GM10266 (cell line): ENCODE data around the gene EFCAB12.
"Not testable (repeated sequence)": the region's sequence is repeated elsewhere in the genome, so short reads cannot be mapped to it uniquely, and the experiment has no call there.

ENCODE experiments used
- DNase-seq: peaks from one replicate; pipeline ENCODE4 v3.0.0; 2012; ENCODE audit errors: extremely low spot score
- TF ChIP-seq, protein P1 (sequence below): IDR thresholded peaks from 2 replicates; pipeline ENCODE4 v1.5.1; 2012; ENCODE audit warnings: mild to moderate bottlenecking, low read depth; ENCODE audit not compliant: control insufficient read depth, insufficient read depth; ENCODE audit errors: missing control alignments

Gene EFCAB12

GRCh38 chr3:129370248-129370964 is 58.0 kb downstream of the EFCAB12 start:
- TF ChIP-seq, protein P1, sequence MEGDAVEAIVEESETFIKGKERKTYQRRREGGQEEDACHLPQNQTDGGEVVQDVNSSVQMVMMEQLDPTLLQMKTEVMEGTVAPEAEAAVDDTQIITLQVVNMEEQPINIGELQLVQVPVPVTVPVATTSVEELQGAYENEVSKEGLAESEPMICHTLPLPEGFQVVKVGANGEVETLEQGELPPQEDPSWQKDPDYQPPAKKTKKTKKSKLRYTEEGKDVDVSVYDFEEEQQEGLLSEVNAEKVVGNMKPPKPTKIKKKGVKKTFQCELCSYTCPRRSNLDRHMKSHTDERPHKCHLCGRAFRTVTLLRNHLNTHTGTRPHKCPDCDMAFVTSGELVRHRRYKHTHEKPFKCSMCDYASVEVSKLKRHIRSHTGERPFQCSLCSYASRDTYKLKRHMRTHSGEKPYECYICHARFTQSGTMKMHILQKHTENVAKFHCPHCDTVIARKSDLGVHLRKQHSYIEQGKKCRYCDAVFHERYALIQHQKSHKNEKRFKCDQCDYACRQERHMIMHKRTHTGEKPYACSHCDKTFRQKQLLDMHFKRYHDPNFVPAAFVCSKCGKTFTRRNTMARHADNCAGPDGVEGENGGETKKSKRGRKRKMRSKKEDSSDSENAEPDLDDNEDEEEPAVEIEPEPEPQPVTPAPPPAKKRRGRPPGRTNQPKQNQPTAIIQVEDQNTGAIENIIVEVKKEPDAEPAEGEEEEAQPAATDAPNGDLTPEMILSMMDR = no peak
- DNase-seq = no peak

- TF ChIP-seq, protein P1 = no peak
- DNase-seq = no peak
These were observed 58.7 kb downstream of the EFCAB12 start for GRCh38 chr3:129369711-129370110.

DNA sequence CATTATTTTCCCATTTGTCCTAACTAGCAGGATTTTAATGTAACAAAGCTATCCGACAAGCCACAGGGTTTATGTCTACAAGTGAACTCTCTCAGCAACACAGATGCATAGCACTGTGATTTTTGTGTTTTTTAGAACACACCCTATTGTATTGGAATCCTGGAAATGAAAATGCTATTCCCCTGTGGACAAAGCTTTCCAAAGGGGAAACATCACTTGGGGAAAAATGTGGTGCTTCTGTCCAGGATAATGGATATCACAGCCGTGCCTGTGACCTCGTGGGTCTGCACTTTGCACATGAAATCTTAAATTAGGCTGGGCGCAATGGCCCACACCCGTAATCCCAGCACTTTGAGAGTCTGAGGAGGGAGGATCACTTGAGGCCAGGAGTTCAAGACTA is 60.6 kb downstream of the EFCAB12 start:
- no peak for DNase-seq
- TF ChIP-seq, protein P1 = no peak

- DNase-seq = no peak
- TF ChIP-seq, protein P1 = no peak
These were observed 62.1 kb downstream of the EFCAB12 start for GRCh38 chr3:129366312-129366831.

GRCh38 chr3:129365296-129366136 is 62.9 kb downstream of the EFCAB12 start:
- TF ChIP-seq, protein P1 = no peak
- no peak for DNase-seq

DNA sequence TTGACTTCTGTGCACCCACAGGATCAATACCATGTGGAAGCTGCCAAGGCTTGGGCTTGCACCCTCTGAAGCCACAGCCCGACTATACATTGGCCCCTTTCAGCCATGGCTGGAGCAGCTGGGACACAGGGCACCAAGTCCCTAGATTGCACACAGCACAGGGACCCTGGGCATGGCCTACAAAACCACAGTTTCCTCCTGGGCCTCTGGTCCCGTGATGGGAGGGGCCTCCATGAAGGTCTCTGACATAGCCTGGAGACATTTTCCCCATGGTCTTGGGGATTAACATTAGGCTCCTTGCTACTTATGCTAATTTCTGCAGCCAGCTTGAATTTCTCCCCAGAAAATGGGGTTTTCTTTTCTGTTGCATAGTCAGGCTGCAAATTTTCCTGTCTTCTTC is 63.6 kb downstream of the EFCAB12 start:
- not testable (repeated sequence) for DNase-seq

DNA sequence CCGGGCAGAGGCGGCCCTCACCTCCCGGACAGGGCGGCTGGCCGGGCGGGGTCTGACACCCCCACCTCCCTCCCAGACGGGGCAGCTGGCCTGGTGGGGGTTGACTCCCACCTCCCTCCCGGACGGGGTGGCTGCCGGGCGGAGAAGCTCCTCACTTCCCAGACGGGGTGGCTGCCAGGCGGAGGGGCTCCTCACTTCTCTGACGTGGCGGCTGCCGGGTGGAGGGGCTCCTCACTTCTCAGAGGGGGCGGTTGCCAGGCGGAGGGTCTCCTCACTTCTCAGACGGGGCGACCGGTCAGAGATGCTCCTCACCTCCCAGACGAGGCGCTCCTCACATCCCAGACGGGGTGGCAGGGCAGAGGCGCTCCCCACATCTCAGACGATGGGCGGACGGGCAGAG is 65.1 kb downstream of the EFCAB12 start:
- not testable (repeated sequence) for DNase-seq
